ENCODE data around the gene GOSR1. TPM values are rescaled to one million over a fixed set of nuclear protein-coding genes. Genes with fewer than 3 reads are reported as not detected.

GOSR1 gene
- 53.2 and 61.6 TPM in 2 replicates for total RNA-seq (ENCODE audit: low replicate concordance)
- long read RNA-seq, full-length matches to known transcripts, result 28 of 50 reads
- long read RNA-seq, partial matches to known transcripts, result 3 of 50 reads
- long read RNA-seq, other reads (novel, unspliced or antisense), result 19 of 50 reads

GRCh38 chr17:30477083-30477773, at the start of gene GOSR1:
TSS of gene GOSR1 (plus strand) at chr17:30477408. CDS start at chr17:30477434, 26 bp downstream.
- peak within 1 kb of the TSS; percentile 100 for H3K4me3 Mint-ChIP-seq
- H3K4me1 Mint-ChIP-seq (ENCODE audit: unreplicated experiment), result peaks cover 26% of the 10 kb centered on the region
- TF ChIP-seq, protein P1, sequence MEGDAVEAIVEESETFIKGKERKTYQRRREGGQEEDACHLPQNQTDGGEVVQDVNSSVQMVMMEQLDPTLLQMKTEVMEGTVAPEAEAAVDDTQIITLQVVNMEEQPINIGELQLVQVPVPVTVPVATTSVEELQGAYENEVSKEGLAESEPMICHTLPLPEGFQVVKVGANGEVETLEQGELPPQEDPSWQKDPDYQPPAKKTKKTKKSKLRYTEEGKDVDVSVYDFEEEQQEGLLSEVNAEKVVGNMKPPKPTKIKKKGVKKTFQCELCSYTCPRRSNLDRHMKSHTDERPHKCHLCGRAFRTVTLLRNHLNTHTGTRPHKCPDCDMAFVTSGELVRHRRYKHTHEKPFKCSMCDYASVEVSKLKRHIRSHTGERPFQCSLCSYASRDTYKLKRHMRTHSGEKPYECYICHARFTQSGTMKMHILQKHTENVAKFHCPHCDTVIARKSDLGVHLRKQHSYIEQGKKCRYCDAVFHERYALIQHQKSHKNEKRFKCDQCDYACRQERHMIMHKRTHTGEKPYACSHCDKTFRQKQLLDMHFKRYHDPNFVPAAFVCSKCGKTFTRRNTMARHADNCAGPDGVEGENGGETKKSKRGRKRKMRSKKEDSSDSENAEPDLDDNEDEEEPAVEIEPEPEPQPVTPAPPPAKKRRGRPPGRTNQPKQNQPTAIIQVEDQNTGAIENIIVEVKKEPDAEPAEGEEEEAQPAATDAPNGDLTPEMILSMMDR (conservative IDR thresholded peaks at IDR 0.05), result peak; percentile 86
- peaks cover 15% of the 10 kb centered on the region for H3K36me3 Mint-ChIP-seq
- H3K27me3 Mint-ChIP-seq, result no peaks in the 10 kb centered on the region
- DNase-seq (ENCODE audit: extremely low spot score, unreplicated experiment), result peak; percentile 92
- H3K9me3 Mint-ChIP-seq, result no peaks in the 10 kb centered on the region
- peak within 1 kb of the TSS; percentile 99 for H3K27ac Mint-ChIP-seq

GRCh38 chr17:30427611-30428010, 49.6 kb upstream of the GOSR1 start:
- Mint-ChIP-seq H3K4me3 (no peak overlapping the region), H3K27me3 (no peaks in the 10 kb centered on the region), H3K27ac (no peak overlapping the region), H3K36me3 (peaks cover 25% of the 10 kb centered on the region), H3K9me3 (no peaks in the 10 kb centered on the region), H3K4me1 (ENCODE audit: unreplicated experiment) (no peaks in the 10 kb centered on the region)
- TF ChIP-seq, protein P1 (conservative IDR thresholded peaks at IDR 0.05), result no peak
- DNase-seq (ENCODE audit: extremely low spot score, unreplicated experiment), result no peak

DNA sequence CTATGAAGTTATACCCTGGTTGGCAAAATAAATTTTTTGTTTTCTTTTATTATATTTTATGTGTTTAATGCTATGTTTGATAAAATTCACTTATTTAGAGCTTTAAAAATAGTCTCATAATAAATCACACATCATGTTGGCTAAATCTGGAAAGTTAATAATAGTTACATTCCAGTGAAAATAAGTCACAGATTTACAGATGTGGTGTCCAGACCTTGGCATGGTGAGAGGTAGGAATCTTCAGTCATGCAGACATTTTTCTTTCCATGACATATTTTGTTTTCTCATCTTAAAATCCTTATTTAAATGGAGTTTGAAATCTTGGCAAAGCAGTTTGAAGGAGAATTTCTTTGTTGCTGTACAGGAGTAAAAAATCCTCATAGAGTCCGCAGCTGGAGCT, 48.1 kb upstream of the GOSR1 start:
- Mint-ChIP-seq H3K9me3 (no peaks in the 10 kb centered on the region), H3K27ac (no peak overlapping the region), H3K36me3 (peaks cover 32% of the 10 kb centered on the region), H3K4me1 (ENCODE audit: unreplicated experiment) (no peaks in the 10 kb centered on the region), H3K27me3 (no peaks in the 10 kb centered on the region), H3K4me3 (no peak overlapping the region)
- TF ChIP-seq, protein P1 (conservative IDR thresholded peaks at IDR 0.05), result no peak
- no peak for DNase-seq (ENCODE audit: extremely low spot score, unreplicated experiment)

DNA sequence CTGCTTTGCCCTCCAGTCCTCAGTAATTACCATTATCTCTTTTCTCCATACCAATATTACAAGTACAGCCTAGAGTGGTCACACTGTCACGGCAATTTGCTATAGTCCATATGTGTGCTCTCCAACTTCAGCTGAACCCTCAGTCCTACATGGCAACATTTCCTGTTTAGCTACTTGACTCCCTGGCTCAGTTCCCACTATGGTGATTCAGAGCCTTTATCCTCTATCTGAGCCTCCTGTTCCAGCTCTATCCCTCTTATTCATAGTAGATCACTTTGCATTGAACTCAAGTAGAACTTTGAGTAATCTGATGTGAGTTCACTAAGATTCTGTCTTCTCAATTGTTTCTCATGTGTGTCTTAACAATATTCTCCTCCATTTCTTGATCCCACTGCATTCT, 43.7 kb upstream of the GOSR1 start:
- H3K4me3 Mint-ChIP-seq, result no peak overlapping the region
- peaks cover 39% of the 10 kb centered on the region for H3K36me3 Mint-ChIP-seq
- DNase-seq (ENCODE audit: extremely low spot score, unreplicated experiment), result no peak
- H3K9me3 Mint-ChIP-seq, result no peaks in the 10 kb centered on the region
- no peaks in the 10 kb centered on the region for H3K27me3 Mint-ChIP-seq
- TF ChIP-seq, protein P1 (conservative IDR thresholded peaks at IDR 0.05), result no peak
- no peak overlapping the region for H3K27ac Mint-ChIP-seq
- no peaks in the 10 kb centered on the region for H3K4me1 Mint-ChIP-seq (ENCODE audit: unreplicated experiment)

- H3K27me3 Mint-ChIP-seq, result no peaks in the 10 kb centered on the region
- H3K4me3 Mint-ChIP-seq, result no peak overlapping the region
- DNase-seq (ENCODE audit: extremely low spot score, unreplicated experiment), result no peak
- H3K27ac Mint-ChIP-seq, result no peak overlapping the region
- no peaks in the 10 kb centered on the region for H3K9me3 Mint-ChIP-seq
- no peaks in the 10 kb centered on the region for H3K4me1 Mint-ChIP-seq (ENCODE audit: unreplicated experiment)
- TF ChIP-seq, protein P1 (conservative IDR thresholded peaks at IDR 0.05), result no peak
- peaks cover 34% of the 10 kb centered on the region for H3K36me3 Mint-ChIP-seq
Measured at GRCh38 chr17:30436729-30437128, 40.5 kb upstream of the GOSR1 start.

Data from type B pancreatic cell (in vitro differentiated cells).